WTC11 (cell line): Measurements from ENCODE around the gene STXBP6. TPM values are rescaled to one million over a fixed set of nuclear protein-coding genes. Genes with fewer than 3 reads are reported as not detected.

ENCODE experiments used
- ATAC-seq: fragments of 200-7000 bp; cut with Tn5 transposase; 2 replicates; pipeline ENCODE4 v1.10.0; 2021; ENCODE audit warnings: mild to moderate bottlenecking, moderate library complexity
- CTCF ChIA-PET: fragments of 300-600 bp; sonication (Branson Sonifier 250); formaldehyde crosslinking; loops from one replicate; lab custom pipeline; 2021; ENCODE audit warnings: antibody characterized with exemption; lab: Charles Lee
- POLR2A ChIA-PET: fragments of 350-600 bp; sonication (Branson Sonifier 250); formaldehyde crosslinking; loops from one replicate; lab custom pipeline; 2021; ENCODE audit warnings: antibody characterized with exemption; lab: Charles Lee
- DNase-seq: peaks from one replicate; pipeline ENCODE4 v3.0.0; 2021; ENCODE audit warnings: low spot score
- H3K27ac Mint-ChIP-seq: 2 replicates; pipeline ENCODE4 v1.8.0; 2021; ENCODE audit warnings: mixed read lengths
- H3K27me3 Mint-ChIP-seq: 2 replicates; pipeline ENCODE4 v1.8.0; 2021; ENCODE audit warnings: low read depth, mild to moderate bottlenecking, moderate library complexity, mixed read lengths
- H3K36me3 Mint-ChIP-seq: 2 replicates; pipeline ENCODE4 v1.8.0; 2021; ENCODE audit warnings: mixed read lengths
- H3K4me1 Mint-ChIP-seq: 2 replicates; pipeline ENCODE4 v1.8.0; 2022; ENCODE audit warnings: mixed read lengths
- H3K4me3 Mint-ChIP-seq: 2 replicates; pipeline ENCODE4 v1.8.0; 2021; ENCODE audit warnings: mild to moderate bottlenecking, moderate library complexity, mixed read lengths
- H3K9me3 Mint-ChIP-seq: 2 replicates; pipeline ENCODE4 v1.8.0; 2021; ENCODE audit warnings: mixed read lengths
- E2F1 ChIP-seq: sonication (generic); formaldehyde crosslinking; IDR thresholded peaks from 2 replicates; pipeline ENCODE4 v1.8.0; 2022; ENCODE audit warnings: mild to moderate bottlenecking, missing genetic modification reagents
- E2F5 ChIP-seq: sonication (generic); formaldehyde crosslinking; IDR thresholded peaks from 2 replicates; pipeline ENCODE4 v1.8.1; 2022; ENCODE audit warnings: mild to moderate bottlenecking, moderate library complexity, missing genetic modification reagents
- ELF4 ChIP-seq: sonication (generic); formaldehyde crosslinking; IDR thresholded peaks from 2 replicates; pipeline ENCODE4 v1.8.1; 2022; ENCODE audit warnings: low read depth, mild to moderate bottlenecking, moderate library complexity, missing genetic modification reagents
- ETV6 ChIP-seq: sonication (generic); formaldehyde crosslinking; IDR thresholded peaks from 2 replicates; pipeline ENCODE4 v1.8.1; 2022; ENCODE audit warnings: mild to moderate bottlenecking, missing genetic modification reagents
- FOXP1 ChIP-seq: sonication (generic); formaldehyde crosslinking; IDR thresholded peaks from 2 replicates; pipeline ENCODE4 v1.8.0; 2022; ENCODE audit warnings: missing genetic modification reagents, mild to moderate bottlenecking, moderate library complexity, borderline replicate concordance
- IRF1 ChIP-seq: sonication (generic); formaldehyde crosslinking; IDR thresholded peaks from 2 replicates; pipeline ENCODE4 v1.8.0; 2023; ENCODE audit warnings: missing genetic modification reagents
- KAT7 ChIP-seq: sonication (generic); formaldehyde crosslinking; IDR thresholded peaks from 2 replicates; pipeline ENCODE4 v1.8.1; 2023; ENCODE audit warnings: missing genetic modification reagents, mild to moderate bottlenecking, borderline replicate concordance
- MLX ChIP-seq: sonication (generic); formaldehyde crosslinking; IDR thresholded peaks from 2 replicates; pipeline ENCODE4 v1.8.1; 2023; ENCODE audit warnings: mild to moderate bottlenecking, missing genetic modification reagents, moderate library complexity
- NFATC4 ChIP-seq: fragments of 250-450 bp; sonication (Bioruptor Pico); IDR thresholded peaks from 2 replicates; pipeline ENCODE4 v1.9.0; 2021; ENCODE audit warnings: mild to moderate bottlenecking
- SMAD3 ChIP-seq: sonication (generic); formaldehyde crosslinking; IDR thresholded peaks from 2 replicates; pipeline ENCODE4 v1.8.0; 2022; ENCODE audit warnings: missing genetic modification reagents, mild to moderate bottlenecking, borderline replicate concordance
- SP1 ChIP-seq: sonication (generic); formaldehyde crosslinking; conservative IDR thresholded peaks from 2 replicates; pipeline ENCODE4 v1.8.1; 2022; ENCODE audit warnings: missing genetic modification reagents
- TEAD1 ChIP-seq: sonication (generic); formaldehyde crosslinking; IDR thresholded peaks from 2 replicates; pipeline ENCODE4 v1.8.0; 2022; ENCODE audit warnings: mild to moderate bottlenecking, missing genetic modification reagents
- TP53 ChIP-seq: sonication (generic); formaldehyde crosslinking; IDR thresholded peaks from 2 replicates; pipeline ENCODE4 v1.8.1; 2023; ENCODE audit warnings: mild to moderate bottlenecking, missing genetic modification reagents
- ZBTB21 ChIP-seq: sonication (generic); formaldehyde crosslinking; IDR thresholded peaks from 2 replicates; pipeline ENCODE4 v1.8.1; 2023; ENCODE audit warnings: mild to moderate bottlenecking, missing genetic modification reagents, borderline replicate concordance
- ZNF219 ChIP-seq: sonication (generic); formaldehyde crosslinking; IDR thresholded peaks from 2 replicates; pipeline ENCODE4 v1.8.0; 2023; ENCODE audit warnings: missing genetic modification reagents, mild to moderate bottlenecking, borderline replicate concordance
- ZNF423 ChIP-seq: fragments of 250-450 bp; sonication (Bioruptor Pico); IDR thresholded peaks from 2 replicates; pipeline ENCODE4 v2.1.2; 2022; ENCODE audit warnings: mild to moderate bottlenecking, moderate library complexity
- total RNA-seq: library from RNA; stranded (reverse); gene quantifications from 3 replicates; pipeline ENCODE4 v1.2.3, GENCODE V29; 2021
- TF ChIP-seq, protein P1 (sequence below): sonication (generic); formaldehyde crosslinking; IDR thresholded peaks from 2 replicates; pipeline ENCODE4 v1.8.1; 2022; ENCODE audit warnings: low read depth, missing genetic modification reagents, borderline replicate concordance
- TF ChIP-seq, protein P2 (sequence below): fragments of 250-450 bp; sonication (Bioruptor Pico); IDR thresholded peaks from 2 replicates; pipeline ENCODE4 v1.9.0; 2021; ENCODE audit warnings: mild to moderate bottlenecking, borderline replicate concordance
- TF ChIP-seq, protein P3 (sequence below): sonication (generic); formaldehyde crosslinking; IDR thresholded peaks from 2 replicates; pipeline ENCODE4 v1.8.1; 2022; ENCODE audit warnings: missing genetic modification reagents, borderline replicate concordance

Gene STXBP6
- total RNA-seq, 1 experiment from 2014 or later, result 4.2 TPM

- H3K36me3 Mint-ChIP-seq, result no peaks in the 10 kb centered on the region
- H3K27ac Mint-ChIP-seq, result no peak overlapping the region
- no peak for ATAC-seq
- no peak overlapping the region for H3K4me3 Mint-ChIP-seq
- peaks cover 11% of the 10 kb centered on the region for H3K4me1 Mint-ChIP-seq
- no peak for TF ChIP-seq E2F5 (CRISPR knock-in tag)
- TF ChIP-seq ZBTB21 (CRISPR knock-in tag), result no peak
- TF ChIP-seq KAT7 (CRISPR knock-in tag), result no peak
- DNase-seq, result no peak
- ChIA-PET POLR2A (no interaction called here), CTCF (no interaction called here)
- H3K9me3 Mint-ChIP-seq, result no peaks in the 10 kb centered on the region
- H3K27me3 Mint-ChIP-seq, result no peaks in the 10 kb centered on the region
Observed at GRCh38 chr14:24913021-24913420, 136.9 kb downstream of the STXBP6 start.

DNA sequence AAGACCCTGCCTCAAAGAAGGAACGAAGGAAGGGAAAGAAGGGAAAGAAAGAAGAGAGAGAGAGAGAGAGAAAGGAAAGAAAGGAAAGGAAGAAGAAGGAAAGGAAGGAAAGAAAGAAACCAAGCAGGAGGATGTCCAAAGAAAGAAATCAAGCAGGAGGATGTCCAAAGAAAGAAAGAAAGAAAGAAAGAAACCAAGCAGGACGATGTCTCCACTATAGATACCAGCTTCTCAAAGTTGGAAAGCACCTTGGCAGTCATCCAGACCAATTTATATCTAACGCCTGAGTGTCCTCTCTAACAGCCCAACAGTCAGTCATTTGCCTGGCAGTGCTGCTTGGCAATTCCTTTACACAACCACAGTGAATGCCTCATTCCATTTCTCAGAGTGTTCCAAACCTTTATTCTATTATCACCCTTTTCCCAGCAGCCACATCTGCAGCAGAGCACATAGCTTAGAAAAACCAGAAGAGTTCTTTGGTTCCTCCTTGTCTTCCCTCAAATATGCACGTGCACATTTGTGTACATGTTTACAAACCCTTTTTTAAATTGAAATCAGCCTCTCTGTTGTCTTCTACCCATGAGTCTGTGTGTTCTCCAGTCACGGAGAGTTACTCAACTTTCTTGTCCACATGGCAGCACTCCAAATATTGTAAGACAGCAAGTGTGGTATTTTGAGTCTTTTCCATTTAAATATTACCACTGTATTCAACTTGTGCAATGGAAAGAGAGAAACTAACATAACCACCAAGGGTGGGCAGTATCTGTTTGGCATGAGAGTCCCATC, 138.4 kb downstream of the STXBP6 start:
- ChIA-PET CTCF (no interaction called here), POLR2A (no interaction called here)
- H3K36me3 Mint-ChIP-seq, result no peaks in the 10 kb centered on the region
- ATAC-seq (no peak), DNase-seq (no peak)
- peaks cover 6% of the 10 kb centered on the region for H3K4me1 Mint-ChIP-seq
- no peaks in the 10 kb centered on the region for H3K9me3 Mint-ChIP-seq
- H3K4me3 Mint-ChIP-seq, result no peak overlapping the region
- H3K27me3 Mint-ChIP-seq, result no peaks in the 10 kb centered on the region
- no peak overlapping the region for H3K27ac Mint-ChIP-seq
- TF ChIP-seq ZNF423 (no peak), E2F1 (CRISPR knock-in tag) (no peak), SMAD3 (no peak), ZNF219 (CRISPR knock-in tag) (no peak), IRF1 (CRISPR knock-in tag) (no peak), FOXP1 (CRISPR knock-in tag) (no peak), ELF4 (CRISPR knock-in tag) (no peak), MLX (CRISPR knock-in tag) (no peak), ETV6 (CRISPR knock-in tag) (no peak), NFATC4 (CRISPR knock-in tag) (no peak), TEAD1 (CRISPR knock-in tag) (no peak), SP1 (no peak), TP53 (CRISPR knock-in tag) (no peak)
- TF ChIP-seq, protein P1, sequence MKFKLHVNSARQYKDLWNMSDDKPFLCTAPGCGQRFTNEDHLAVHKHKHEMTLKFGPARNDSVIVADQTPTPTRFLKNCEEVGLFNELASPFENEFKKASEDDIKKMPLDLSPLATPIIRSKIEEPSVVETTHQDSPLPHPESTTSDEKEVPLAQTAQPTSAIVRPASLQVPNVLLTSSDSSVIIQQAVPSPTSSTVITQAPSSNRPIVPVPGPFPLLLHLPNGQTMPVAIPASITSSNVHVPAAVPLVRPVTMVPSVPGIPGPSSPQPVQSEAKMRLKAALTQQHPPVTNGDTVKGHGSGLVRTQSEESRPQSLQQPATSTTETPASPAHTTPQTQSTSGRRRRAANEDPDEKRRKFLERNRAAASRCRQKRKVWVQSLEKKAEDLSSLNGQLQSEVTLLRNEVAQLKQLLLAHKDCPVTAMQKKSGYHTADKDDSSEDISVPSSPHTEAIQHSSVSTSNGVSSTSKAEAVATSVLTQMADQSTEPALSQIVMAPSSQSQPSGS (CRISPR knock-in tag), result no peak
- TF ChIP-seq, protein P2, sequence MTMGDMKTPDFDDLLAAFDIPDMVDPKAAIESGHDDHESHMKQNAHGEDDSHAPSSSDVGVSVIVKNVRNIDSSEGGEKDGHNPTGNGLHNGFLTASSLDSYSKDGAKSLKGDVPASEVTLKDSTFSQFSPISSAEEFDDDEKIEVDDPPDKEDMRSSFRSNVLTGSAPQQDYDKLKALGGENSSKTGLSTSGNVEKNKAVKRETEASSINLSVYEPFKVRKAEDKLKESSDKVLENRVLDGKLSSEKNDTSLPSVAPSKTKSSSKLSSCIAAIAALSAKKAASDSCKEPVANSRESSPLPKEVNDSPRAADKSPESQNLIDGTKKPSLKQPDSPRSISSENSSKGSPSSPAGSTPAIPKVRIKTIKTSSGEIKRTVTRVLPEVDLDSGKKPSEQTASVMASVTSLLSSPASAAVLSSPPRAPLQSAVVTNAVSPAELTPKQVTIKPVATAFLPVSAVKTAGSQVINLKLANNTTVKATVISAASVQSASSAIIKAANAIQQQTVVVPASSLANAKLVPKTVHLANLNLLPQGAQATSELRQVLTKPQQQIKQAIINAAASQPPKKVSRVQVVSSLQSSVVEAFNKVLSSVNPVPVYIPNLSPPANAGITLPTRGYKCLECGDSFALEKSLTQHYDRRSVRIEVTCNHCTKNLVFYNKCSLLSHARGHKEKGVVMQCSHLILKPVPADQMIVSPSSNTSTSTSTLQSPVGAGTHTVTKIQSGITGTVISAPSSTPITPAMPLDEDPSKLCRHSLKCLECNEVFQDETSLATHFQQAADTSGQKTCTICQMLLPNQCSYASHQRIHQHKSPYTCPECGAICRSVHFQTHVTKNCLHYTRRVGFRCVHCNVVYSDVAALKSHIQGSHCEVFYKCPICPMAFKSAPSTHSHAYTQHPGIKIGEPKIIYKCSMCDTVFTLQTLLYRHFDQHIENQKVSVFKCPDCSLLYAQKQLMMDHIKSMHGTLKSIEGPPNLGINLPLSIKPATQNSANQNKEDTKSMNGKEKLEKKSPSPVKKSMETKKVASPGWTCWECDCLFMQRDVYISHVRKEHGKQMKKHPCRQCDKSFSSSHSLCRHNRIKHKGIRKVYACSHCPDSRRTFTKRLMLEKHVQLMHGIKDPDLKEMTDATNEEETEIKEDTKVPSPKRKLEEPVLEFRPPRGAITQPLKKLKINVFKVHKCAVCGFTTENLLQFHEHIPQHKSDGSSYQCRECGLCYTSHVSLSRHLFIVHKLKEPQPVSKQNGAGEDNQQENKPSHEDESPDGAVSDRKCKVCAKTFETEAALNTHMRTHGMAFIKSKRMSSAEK (CRISPR knock-in tag), result no peak
- TF ChIP-seq, protein P3, sequence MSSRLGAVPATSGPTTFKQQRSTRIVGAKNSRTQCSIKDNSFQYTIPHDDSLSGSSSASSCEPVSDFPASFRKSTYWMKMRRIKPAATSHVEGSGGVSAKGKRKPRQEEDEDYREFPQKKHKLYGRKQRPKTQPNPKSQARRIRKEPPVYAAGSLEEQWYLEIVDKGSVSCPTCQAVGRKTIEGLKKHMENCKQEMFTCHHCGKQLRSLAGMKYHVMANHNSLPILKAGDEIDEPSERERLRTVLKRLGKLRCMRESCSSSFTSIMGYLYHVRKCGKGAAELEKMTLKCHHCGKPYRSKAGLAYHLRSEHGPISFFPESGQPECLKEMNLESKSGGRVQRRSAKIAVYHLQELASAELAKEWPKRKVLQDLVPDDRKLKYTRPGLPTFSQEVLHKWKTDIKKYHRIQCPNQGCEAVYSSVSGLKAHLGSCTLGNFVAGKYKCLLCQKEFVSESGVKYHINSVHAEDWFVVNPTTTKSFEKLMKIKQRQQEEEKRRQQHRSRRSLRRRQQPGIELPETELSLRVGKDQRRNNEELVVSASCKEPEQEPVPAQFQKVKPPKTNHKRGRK (CRISPR knock-in tag), result no peak
